ENCODE measurements around the gene ZCWPW2.

ZCWPW2 gene

DNA sequence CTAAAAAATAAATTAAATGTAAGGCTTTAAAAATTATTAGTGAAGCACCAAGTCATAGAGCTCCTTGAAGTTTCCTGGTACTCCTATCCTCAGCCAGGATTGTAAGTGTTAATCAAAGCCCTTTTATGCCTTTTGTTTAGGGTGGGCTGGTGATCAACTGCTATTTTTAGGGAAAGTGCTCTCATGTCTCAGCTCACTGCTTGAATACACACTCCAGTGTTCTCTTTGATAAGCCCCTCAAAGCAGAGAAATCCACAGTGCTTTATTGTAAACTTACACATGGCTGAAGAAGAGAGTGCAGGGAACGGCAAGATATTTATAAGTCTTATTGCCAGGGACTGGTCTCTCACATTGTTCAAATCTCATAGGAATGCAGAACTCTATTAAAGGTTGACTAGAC is 156.5 kb downstream of the ZCWPW2 start:
- no peak for TF ChIP-seq CTCF (IDR thresholded peaks at IDR 0.05; ENCODE audit: insufficient read depth, low read depth, low read length, missing control alignments)
- no peak overlapping the region for H3K4me3 ChIP-seq (ENCODE audit: low read depth, low read length)
- DNase-seq (ENCODE audit: low read depth): no peak

DNA sequence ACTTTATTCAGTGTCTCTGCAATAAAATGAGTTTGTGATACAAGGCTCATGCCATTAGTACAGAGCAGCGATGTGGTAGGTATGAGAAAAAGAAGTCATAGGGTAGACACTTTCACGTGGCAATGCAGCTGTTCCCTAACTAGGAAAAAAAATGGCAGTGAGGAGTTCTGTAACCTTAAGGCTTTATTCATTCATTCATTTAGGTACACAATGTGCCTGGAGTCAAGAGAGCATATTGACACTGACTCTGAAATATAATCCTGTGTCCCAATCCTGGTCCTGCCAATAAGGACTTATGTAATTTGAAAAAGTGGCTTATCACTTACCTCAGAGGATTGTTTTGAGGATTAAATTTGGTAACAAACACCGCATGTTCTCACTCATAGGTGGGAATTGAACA is 173.1 kb downstream of the ZCWPW2 start:
- no peak for DNase-seq (ENCODE audit: low read depth)
- H3K4me3 ChIP-seq (ENCODE audit: low read depth, low read length): no peak overlapping the region
- no peak for TF ChIP-seq CTCF (IDR thresholded peaks at IDR 0.05; ENCODE audit: insufficient read depth, low read depth, low read length, missing control alignments)

GRCh38 chr3:28542351-28542750 is 193.8 kb downstream of the ZCWPW2 start:
- no peak for DNase-seq (ENCODE audit: low read depth)
- no peak overlapping the region for H3K4me3 ChIP-seq (ENCODE audit: low read depth, low read length)
- no peak for TF ChIP-seq CTCF (IDR thresholded peaks at IDR 0.05; ENCODE audit: insufficient read depth, low read depth, low read length, missing control alignments)

- H3K4me3 ChIP-seq (ENCODE audit: low read depth, low read length): no peak overlapping the region
- DNase-seq (ENCODE audit: low read depth): no peak
Observed at GRCh38 chr3:28544236-28544635, 195.7 kb downstream of the ZCWPW2 start.

DNA sequence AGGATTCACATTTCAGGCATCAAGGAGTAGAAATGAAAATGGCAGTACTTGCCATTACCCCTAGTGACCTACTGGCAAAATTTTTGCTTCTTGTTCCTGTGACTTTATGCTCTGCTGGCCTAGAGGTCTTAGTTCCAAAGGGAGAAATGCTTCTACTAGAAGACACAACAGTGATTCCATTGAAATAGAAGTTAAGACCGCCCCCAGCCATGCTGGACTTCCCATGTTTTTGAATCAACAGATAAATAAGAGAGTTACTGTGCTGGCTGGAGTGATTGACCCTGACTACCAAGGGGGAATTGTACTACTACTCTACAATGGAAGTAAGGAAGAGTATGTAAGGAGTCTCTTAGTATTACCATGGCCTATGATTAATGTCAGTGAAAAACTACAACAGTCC is 196.3 kb downstream of the ZCWPW2 start:
- no peak for TF ChIP-seq CTCF (IDR thresholded peaks at IDR 0.05; ENCODE audit: insufficient read depth, low read depth, low read length, missing control alignments)
- H3K4me3 ChIP-seq (ENCODE audit: low read depth, low read length): no peak overlapping the region
- no peak for DNase-seq (ENCODE audit: low read depth)

More at GRCh38 chr3:28544236-28544635, 195.7 kb downstream of the ZCWPW2 start:
- no peak for TF ChIP-seq CTCF (IDR thresholded peaks at IDR 0.05; ENCODE audit: insufficient read depth, low read depth, low read length, missing control alignments)

- H3K4me3 ChIP-seq (ENCODE audit: low read depth, low read length): no peak overlapping the region
- no peak for DNase-seq (ENCODE audit: low read depth)
Observed at GRCh38 chr3:28547677-28548076, 199.2 kb downstream of the ZCWPW2 start.

More at GRCh38 chr3:28547677-28548076, 199.2 kb downstream of the ZCWPW2 start:
- no peak for TF ChIP-seq CTCF (IDR thresholded peaks at IDR 0.05; ENCODE audit: insufficient read depth, low read depth, low read length, missing control alignments)

Measured in GM12865 (cell line).